Middle frontal gyrus (tissue), 1 donor: ENCODE results near the gene IGDCC3.

Experiments used
- DNase-seq: peaks from one replicate; pipeline ENCODE4 v3.0.0-alpha.2; 2015; ENCODE audit warnings: low spot score; ENCODE audit errors: extremely low spot score

Gene IGDCC3

DNA sequence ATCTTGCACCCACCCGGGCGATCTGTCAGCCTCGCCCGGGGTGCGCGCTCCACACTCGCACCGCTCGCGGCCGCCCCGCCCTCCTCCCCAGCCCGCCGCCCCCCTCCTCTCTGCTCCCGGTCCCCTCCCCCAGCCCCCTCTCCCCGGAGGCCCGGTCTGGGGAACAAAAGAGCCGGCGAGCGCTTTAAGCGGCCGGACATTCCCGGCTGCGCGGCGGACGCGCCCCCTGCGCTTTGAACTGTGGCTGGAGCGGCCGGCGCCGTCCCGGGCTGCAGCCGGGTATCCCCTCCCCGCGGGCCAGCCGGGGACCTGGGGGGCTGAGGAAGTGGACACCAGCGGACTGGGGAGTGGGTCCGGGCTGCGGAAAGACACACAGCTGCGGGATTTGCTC lies at the start of gene IGDCC3:
IGDCC3 (minus strand) TSS at position 27 of the 391 bp plus-strand sequence. CDS start 214 bp downstream, outside the sequence.
- no peak for DNase-seq

DNA sequence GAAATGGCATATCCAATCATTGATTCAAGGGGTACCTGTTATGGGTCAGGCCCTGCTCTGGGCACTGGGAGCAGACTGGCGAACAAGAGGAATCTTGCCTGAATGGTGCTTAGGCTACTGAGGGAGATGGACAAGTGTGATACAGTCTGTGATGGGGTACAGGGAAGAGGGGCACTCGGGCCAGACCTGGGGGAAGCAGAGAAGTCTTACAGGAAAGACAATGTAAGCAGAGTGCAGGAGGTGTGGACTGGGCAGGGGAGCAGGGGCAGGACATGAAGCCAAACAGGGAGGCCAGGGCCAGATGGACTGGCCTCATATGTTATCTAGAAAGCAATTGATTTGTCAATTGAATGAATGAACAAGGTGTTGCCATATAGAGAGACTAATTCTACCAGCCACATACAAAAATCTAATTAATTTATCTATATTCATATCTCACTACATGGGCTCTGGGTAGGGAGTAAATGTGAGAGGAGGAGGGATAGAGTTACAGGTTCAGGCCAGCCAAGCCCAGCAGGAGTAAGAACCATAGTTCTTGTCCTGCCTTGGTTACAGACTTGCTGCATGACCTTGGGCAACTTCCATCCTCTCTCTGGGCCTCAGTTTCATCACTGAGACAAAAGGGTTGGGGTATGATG lies 48.5 kb upstream of the IGDCC3 start:
- DNase-seq = no peak

DNA sequence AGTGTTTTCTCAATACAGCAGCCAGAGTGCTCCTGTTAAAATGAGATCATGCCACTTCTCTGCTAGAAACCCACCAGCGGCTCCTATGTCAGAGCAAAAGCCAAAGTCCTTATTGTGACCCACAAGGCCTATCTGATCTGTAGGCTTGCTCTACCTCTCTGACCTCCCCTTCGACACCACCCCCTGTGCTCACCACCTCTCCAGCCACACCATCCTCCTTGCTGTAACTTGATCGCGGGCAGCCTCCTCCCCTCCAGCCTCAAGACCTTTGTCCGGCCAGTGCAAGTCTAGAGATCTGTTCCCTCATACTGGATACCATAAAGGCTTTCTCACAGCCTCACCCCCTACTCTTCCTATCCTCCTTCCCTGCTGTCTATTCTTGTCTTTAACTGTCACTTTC lies 46.9 kb upstream of the IGDCC3 start:
- DNase-seq = no peak

DNA sequence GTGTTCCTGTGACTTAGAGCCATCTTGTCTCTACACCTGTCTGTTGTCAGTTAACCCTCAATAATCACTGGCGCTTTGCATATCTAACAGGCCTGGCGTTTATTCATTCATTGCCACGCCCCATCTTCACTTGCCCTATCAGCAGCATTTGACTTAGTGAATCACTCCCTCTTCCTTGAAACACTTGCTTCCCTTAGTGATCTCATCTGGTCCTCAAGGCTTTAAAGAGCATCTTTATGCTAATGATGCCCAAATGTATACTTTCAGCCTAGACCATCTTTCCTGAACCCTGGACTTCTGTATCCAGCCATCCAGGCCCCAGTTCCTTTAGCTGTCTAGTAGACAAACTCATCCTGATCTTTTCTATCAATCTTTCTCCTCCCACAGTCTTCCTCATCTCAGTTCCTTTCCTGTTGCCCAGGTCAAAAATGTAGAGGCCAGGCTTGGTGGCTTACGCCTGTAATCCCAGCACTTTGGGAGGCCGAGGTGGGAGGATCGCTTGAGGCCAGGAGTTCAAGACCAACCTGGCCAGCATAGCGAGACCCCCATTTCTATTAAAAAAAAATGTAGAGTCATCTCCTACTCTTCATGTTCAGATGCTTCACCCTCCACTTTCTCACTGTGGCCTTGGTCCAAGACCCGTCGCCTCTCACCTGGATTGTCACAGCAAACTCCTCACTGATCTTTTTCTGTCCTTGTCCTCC lies 46.3 kb upstream of the IGDCC3 start:
- DNase-seq = no peak

GRCh38 chr15:65423150-65423975 lies 45.6 kb upstream of the IGDCC3 start:
- no peak for DNase-seq

DNA sequence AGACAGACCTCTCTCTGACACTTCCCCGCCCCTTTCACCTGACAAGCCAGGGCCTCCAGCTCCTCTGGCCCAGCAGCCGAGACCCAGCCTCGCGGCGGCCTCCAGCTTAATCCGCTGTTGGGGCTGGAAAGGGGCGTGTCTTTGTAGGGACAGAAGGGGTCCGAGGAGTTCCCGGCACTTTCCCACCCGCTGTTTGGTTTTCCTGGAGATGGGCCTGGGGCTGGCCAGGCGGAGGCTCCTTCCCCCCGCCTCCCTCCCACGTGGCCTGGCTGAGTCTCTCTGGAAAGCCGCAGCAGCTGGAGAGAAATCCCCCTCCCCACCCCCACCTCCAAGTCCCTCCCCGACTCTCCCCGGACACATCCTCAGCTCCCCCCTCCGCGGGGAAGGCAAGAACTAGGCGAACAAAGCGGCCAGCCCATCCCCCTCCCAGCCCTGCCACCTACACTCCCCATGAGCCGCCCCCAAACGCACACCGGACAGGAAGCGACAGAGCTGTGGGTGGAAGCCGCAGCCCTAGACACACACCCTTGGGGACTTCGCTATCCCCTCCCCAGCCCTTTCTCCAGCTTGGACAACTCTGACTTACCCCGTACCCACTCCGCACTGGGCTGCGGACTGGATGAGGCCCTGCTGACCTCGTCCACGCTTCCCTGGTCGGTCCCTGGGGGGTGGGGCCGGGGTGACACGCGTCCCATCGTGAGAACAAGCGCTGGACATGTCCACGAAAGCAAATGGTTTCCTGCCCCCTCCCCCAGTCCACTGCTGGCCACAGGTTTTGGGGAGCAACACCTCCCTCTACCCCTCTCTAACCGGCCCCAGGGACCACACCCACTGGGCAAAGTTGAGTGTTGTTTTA lies 43.8 kb upstream of the IGDCC3 start:
- DNase-seq = no peak

DNA sequence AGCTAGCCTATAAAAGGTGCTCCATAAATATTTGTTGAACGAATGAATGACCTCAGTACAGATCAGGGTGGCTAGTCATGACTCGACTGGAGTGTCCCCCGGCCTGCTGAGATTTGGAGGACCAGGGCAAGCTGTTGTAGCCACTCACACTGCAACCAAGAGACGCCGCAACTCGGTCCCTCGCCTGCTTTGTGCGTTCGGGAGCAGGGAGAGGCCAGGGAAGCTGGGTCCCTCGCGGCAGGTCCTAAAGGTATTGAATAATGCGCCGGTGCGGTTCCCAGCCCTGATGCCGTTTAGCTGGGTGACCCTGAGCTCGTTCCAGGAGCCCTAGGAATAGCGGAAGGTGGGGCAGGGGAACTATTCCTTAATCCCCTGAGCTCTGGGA lies 43.2 kb upstream of the IGDCC3 start:
- DNase-seq = no peak

DNA sequence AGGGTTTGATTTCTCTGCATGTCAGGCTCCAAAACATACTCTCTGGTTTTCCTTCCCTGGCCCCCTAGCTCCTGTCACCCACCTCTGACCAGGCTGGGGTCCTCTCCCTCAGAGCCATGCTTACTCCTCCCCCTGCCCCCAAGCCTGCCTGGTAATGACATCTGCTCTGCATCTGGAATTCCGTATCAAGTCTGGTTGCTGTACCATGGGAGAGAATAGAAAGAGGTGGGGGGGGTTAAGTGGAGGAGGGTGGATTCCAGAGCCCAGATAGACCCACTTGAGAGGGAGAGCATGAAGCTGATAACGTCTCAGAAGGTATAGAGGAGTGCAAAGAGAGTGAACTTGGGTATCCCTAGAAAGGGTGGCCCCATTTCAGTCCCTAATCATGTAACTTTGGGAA lies 40.8 kb upstream of the IGDCC3 start:
- DNase-seq = no peak

DNA sequence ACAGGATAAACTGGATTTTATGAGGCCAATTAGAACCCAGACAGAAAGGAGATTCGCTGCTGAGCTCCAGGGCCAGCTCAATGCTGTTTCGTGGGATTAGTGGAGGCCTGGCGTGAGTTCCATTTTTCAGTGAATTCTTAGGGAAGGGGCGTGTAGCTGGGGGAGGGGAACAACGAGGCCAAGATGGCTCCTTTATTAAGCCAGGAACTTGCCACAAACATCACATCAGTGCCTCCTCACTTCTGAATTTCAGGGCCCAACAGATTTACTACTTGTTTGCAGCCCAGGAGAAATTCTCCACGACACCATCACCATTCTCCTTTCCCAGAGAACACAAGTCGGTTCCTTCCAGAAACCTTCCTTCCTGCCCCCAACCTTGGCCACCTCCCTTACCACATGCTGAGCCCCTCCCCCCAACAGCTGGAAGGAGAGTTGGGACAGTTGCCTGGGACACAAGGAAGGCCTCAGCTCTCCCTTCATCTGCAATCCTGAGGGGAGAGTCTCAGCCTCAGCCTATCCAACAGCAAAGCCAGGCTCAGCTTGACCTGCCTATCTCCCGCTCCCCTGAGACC lies 39.1 kb upstream of the IGDCC3 start:
- no peak for DNase-seq

- DNase-seq = no peak
Measured at GRCh38 chr15:65414841-65415621, 37.2 kb upstream of the IGDCC3 start.

- no peak for DNase-seq
Measured at GRCh38 chr15:65413760-65414144, 36.0 kb upstream of the IGDCC3 start.

DNA sequence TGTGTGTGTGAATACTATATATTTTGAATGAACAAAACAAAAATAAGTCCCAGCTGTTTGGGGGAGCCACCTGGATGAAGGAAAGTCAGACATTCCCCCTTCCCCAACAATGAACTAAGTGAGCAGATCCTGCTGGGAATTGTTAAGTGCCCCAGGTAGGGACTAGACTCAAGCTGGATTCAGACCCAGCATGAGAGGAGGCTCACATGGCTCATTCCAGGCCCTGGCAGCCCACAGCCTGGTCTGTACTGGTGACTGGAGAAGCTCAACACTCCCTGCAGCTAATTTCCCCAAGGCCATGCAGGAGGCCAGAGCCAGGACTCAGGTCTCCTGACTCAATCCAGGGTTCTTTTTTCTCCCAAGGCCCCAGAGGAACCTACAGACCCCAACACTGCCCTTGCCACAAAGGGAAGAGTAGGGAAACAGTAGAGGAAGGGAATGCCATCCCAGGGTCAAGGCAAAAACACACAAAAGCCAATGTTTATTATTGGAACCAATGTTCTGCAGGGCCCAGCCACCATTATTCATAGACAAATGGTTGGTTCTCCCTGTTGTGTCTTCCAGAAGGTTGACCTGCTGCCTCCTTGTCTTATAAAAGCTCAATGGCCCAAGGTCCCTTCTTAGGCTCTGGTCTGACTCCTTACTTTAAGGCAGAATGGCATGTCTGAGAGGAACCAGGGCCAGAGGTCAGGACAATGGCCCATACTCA lies 35.4 kb upstream of the IGDCC3 start:
- no peak for DNase-seq

- DNase-seq = no peak
Measured at GRCh38 chr15:65412556-65412955, 34.8 kb upstream of the IGDCC3 start.

- no peak for DNase-seq
Measured at GRCh38 chr15:65411465-65412071, 33.8 kb upstream of the IGDCC3 start.

- DNase-seq = no peak
Measured at GRCh38 chr15:65410972-65411371, 33.2 kb upstream of the IGDCC3 start.

DNA sequence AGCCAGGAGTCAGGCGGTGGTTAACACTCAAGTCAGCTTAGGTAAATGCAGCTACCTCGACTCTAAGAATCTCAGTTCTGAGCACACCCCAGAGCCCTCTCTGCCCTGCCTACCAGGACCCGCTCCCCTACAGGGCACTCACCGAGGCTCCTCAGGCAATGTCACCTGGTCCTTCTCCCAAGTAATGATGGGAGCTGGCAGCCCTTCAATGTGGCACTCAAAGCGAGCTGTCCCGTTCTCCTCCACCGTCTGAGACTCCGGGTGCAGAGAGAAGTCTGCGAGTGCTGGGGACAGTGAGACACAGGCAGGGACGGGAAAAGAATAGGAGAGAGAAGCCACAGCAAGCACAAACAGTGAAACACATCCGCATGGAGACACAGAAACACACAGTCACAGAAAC lies 32.2 kb upstream of the IGDCC3 start:
- no peak for DNase-seq

GRCh38 chr15:65409036-65409631 lies 31.3 kb upstream of the IGDCC3 start:
- DNase-seq = no peak

GRCh38 chr15:65408324-65409035 lies 30.7 kb upstream of the IGDCC3 start:
- no peak for DNase-seq
